Urothelium cell line (cell line): Measurements from ENCODE around the gene NOXO1.
A peak's percentile ranks its signal among the peaks of the same experiment; 100 is the strongest.
"Not testable (repeated sequence)": the region's sequence is repeated elsewhere in the genome, so short reads cannot be mapped to it uniquely, and the experiment has no call there.

Experiments
- DNase-seq: peaks from one replicate; pipeline ENCODE4 v3.0.0; 2011; ENCODE audit warnings: low spot score, mixed read lengths
- FAIRE-seq: peaks from 2 replicates; lab custom pipeline; 2011; peaks lifted over from hg19 to GRCh38; lab: Jason Lieb, UNC

NOXO1 gene

DNA sequence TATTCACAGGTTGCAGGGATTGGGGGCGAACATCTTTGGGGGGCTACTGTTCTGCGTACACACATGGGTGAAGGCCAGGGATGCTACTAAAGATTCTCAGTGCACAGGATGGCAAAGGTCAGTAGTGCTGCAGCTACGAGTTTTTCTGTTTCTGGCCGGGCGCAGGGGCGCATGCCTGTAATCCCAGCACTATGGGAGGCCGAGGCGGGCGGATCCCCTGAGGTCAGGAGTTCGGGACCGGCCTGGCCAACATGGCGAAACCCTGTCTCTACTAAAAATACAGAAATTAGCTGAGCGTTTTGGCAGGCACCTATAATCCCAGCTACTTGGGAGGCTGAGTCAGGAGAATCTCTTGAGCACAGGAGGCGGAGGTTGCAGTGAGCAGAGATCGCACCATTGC, 32.3 kb upstream of the NOXO1 start:
- DNase-seq (no peak), FAIRE-seq (no peak)

DNA sequence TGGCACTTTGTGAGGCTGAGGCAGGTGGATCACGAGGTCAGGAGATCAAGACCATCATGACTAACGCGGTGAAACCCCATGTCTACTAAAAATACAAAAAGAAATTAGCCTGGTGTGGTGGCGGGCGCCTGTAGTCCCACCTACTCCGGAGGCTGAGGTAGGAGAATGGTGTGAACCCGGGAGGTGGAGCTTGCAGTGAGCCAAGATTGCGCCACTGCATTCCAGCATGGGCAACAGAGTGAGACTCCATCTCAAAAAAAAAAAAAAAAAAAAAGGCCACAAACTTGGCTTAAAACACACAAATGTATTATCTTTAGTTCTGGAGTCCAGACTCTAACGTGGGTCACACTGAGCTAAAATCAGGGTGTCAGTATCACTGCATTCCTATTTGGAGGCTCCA, 30.5 kb upstream of the NOXO1 start:
- not testable (repeated sequence) for FAIRE-seq, DNase-seq

DNA sequence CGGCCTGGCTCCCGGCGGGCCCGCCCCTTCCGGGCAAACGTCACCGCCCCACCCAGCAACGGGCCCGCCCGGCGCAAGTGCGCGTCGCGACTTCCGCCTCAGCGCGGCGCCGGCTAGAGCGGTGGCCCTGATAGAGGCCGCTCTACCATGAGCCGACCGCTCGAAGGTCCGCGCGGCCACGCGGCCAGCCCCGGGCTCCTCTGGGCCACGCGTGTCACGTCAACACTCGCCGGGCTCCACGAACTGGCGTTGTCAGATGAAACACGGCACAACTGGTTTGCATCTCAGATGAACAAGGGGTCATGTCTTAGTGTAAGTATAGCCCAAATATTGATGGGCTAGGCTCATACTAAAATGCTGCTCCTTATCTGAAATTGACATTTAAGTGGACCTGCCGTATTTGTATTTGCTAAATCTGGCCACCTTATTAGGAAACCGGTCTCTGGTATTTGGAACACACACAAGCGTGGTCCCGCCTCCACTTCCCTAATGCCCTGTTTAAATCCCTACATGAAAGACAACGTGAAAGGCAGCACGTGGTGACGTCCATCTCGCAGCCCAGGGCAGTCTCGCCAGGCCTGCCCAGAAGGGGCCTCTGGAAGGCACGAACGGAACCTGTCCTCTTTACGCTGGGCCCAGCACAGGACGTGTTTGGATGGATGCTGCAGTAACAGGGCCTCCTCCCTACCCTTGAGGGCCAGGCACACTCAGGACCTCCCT, 28.7 kb upstream of the NOXO1 start, which contains the start of gene ZNF598:
Gene ZNF598 (minus strand): TSS at position 31 of the 720 bp plus-strand sequence.
- peak; percentile 96 for FAIRE-seq
- DNase-seq, result peak; percentile 96

DNA sequence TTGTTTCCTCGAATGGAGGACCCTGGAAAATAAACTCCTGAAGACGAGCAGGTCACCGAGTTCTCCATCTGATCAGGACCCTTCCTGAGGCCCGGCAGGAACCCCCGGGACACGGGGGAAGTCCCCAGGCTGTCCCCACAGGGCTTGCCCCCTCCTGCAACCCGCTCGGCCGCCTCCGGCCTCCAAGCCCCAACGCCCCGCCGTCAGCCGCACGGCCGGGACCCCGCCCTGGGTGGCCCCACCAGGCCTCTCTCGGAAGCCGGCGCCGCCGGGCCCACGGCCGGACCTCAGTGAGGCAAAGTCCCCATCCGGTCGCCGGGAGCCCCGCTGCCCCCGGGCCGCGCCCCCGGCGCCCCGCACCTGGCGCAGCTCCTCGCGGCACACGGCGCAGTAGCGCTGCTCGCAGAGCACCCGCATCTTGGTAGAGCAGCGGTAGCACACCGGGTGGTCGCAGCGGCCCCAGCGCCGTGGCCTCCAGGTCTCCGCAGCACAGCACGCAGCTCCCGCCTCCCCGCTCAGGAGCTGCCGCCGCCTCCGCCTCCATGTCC, 28.0 kb upstream of the NOXO1 start:
- DNase-seq (peak; percentile 40), FAIRE-seq (no peak)

DNA sequence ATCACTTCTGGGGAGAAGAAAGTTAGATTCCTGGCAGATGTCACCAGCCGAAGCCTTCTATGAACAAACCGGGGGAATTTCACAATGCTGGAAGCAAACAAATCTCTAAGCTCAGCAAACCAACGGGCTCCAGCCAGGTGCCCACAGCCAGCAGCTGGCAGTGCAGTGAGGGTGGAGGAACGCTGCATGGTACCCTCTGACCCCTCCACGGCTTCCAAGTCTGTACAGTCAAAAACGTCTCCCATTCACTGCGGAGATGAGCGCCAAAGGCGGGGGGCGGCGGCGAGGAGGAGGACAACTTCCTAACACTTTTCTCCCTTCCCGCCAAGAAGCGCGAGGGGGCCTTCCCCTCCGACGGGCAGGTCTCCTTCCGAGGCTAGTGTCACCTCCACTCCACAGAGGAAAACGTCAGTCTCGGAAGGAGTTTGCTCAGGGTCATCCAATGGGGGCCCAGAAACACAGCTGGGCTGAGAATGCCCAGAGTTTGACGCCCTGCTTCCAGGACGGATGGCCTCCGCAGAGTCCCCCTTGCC, 27.4 kb upstream of the NOXO1 start:
- DNase-seq, result no peak
- no peak for FAIRE-seq

DNA sequence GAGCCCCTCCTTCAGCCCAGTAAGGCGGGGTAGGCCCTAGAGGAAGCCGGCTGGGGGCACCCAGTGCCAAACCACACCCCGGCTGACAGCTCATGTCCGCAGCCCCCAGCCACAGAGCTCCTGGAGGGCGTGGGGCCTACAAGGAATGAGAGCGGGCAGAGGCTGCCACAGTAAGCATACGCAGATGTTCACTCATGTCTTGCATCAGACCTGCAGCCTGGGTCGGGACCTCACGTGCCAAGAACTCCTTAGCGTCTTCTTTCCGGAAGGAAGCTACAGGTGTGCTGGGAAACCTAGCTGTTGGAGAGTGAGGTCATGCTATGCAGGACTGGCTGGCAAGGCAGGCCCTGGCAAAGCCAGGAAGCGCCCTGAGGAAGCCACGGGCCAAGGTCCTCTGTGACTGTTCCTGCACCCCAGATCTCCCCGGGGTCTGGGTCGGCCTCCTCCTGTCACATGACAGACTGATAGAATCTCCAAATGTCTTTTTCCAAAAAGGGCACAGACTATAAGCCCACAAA, 26.8 kb upstream of the NOXO1 start:
- DNase-seq (no peak), FAIRE-seq (no peak)

DNA sequence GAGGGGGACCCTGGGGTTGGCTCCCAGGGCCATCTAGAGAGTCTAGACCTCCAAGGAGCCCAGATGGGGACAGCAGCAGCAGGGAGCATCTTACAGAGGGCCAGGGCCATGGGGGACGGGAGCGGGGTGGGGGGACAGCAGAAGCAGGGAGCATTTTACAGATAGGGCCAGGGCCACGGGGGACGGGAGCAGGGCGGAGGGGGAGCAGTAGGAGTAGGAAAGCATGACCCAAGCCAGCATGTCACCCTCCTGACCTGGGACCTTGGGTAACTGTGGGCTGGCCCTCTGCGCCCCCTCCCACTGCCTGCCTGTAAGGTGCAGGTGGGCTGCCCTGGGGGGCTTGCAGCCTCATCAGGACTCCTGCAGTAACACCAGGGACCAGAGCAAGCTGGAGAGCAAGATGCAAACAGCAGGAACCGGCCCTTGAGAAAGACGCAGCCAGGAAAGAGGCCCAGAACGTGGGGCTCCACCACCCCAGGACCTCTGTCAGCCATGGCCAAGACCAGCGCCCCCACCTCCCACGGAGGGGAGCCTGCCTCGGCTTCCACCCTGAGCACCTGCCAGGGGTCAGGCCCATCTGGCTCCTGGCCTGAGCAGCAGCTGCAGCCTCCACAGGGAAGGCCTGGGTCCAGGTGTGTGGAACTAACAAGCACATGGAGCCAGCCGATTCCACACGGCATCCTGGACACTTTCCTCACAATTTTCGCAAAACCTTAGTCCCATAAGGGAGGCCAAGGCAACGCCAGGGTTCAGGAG, 26.0 kb upstream of the NOXO1 start:
- FAIRE-seq, result no peak

DNA sequence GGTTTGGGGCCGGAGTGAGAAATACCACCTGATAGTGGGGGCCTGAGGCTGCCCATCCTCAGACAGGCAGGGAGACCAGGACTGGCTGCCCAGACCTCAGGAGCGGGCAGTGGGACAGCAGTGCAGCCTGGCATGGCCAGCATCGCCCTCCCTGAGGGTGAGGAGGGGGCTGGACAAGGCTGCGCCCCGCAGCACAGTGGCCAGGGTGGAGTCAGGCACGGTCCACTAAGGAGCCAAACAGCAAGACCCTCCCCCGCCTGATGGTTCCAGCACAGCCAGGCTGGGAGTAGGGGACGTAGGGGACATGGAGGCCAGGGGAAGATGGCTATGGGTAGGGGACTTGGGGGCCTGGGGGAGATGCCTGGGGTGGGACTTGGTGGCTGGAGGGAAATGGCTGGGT, 25.0 kb upstream of the NOXO1 start:
- no peak for FAIRE-seq

More for the DNA sequence above, 26.0 kb upstream of the NOXO1 start:
- no peak for DNase-seq

DNA sequence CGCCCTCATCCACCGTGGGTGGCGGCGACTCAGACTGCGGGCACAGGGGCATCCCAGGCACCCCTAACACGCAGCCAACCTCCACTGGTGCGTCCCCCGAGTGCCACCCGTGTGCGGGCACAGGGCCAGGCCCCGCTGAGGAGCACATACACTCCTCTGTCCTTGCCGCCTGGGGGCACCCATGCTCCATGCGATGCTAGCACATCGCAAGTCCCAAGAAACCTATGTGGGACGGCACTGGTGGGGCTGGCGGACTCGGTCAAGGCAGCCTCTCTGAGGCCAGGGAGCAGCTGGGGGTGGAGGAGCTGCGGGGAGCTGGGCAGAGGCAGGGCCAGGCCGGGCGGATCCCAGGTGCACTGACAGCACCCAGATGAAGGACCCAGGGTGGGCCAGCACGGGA, 24.4 kb upstream of the NOXO1 start:
- FAIRE-seq (no peak), DNase-seq (no peak)

More for the DNA sequence above, 25.0 kb upstream of the NOXO1 start:
- no peak for DNase-seq

DNA sequence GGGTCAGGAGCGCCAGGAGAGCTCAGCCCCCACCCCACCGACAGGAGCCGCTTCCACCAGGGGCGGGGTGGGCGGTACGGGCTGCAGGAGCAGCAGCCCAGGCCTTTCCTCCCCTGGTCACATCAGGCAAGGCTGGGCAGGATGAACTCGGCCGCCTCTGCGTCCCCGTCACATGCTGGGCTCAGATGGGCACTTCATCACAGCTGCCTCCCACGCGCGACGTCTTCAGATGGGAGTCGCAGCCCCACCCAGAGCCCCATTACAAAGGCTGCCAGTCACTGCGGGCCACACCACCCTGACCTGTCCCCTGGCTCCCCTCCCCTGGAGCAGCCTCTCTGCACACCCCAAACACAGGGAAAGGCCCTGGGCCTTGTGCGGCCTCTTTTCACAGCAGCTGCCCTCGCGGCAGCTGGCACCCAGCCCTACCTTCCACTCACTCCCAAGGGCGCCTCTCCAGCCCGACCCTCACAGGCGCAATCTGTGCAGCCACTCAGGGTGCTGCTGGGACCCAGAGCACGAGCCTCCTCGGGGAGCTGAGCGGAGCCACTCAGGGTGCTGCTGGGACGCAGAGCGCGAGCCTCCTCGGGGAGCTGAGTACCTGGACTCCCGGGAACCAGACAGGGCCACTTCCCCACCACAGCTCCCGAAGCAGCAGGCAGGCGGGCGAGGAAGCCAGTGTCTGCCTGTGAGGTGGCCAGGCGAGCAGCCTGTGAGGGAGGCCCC, 23.7 kb upstream of the NOXO1 start:
- no peak for FAIRE-seq
- DNase-seq, result no peak

DNA sequence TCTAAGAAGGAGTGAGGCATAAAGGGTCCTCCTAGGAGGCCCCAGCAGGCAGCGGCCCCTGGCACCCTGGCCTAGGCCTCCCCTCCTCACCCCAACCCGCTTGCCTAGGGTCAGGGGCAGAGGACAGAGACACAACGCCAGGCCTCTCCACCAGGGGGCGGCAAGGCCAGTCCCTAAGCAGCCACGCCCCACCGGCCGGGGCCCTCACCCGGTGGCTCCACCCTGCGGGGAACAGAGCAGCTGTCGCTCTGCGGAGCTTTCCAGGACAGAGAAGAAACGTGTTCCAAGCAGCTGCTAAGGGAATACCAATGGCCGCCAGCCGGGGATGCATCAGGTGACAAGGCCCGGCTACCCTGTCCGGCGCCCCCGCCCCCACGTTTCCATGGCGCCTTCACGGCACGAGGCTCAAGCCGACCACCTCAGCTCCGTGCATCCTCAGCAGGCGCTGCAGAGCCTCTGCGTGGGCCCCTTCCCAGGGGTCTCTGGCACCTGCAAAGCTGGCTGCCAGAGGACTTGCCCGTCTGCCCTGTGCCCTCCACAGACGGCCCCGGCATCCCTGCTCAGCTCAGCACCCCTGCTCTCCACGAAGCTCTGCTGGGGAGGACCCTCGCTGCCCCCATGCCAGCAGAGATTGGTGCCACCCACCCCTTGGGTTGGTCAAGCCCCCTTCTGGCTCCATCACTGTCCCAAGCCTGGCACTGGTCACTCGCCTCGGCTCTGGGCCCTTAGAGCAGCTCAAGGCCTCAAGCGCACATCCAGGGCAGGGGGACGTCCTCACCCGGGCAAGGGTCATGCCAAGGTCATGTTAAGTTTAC, 22.8 kb upstream of the NOXO1 start:
- DNase-seq (peak; percentile 95), FAIRE-seq (peak; percentile 17)

DNA sequence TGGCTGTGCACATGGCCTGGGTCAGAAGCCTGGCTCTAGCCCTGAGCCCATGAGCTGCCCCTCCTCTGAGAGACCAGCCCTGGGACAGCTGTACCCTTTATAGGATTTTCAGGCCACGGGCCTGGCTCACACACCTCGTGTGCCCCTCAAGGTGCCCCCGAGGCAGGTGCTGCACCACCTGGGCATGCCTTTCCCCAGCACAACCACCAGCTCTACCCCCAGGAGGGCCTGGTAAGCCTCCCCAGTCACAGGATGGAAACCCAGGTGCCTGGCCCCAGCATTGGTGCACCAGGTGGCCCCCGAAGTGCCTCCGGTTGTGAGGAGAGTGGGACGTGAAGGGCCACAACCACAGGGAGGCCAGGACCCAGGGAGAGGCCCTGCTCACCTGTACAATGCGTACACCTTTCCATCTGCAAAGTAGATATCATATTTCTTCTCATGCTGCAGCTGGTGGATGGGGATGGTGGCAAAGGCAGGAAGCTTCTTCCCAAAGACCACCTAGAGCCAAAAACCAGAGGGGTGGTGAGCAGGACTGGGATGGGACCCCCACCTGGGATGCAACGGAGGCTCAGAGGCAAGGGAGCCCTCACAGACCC, 22.1 kb upstream of the NOXO1 start:
- FAIRE-seq (no peak), DNase-seq (no peak)

DNA sequence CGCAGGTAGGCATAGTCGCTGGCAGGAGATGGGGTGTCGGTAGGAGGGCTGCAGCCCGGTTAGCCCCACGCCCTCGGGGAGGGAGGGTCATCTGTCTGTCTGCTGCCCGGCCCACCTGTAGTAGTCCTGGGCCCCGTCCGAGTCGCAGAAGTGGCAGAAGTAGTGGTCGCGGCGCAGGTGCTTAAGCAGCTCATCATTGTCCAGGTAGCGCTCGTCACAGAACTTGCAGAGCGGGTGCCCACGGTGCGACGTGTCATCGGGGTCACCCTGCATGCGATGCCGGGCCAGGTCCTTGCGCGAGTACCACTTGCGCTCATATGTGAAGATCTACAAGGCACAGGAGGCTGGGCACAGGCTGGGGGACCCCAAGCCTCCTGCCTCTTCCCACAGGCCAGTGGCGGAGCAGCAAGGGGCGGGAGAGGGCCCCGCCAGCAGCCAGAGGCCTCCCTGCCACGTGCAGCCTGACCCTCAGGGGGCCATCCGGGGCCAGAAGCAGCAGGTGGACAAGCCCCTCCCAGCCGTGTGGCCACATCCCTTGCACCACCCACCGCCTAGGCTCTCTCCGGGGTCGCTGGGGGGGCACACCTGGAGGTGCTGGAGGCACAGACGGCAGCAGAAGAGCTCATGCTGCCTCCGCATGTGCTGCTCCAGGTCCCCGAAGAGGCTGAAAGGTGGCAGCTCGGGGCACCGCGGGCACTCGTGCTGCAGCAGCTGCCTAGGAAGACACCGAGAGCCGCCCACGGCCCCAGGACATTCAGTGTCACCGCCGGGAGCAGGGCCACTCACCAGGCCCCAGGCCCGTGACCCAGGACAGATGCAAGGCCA, 21.3 kb upstream of the NOXO1 start:
- DNase-seq (no peak), FAIRE-seq (no peak)

DNA sequence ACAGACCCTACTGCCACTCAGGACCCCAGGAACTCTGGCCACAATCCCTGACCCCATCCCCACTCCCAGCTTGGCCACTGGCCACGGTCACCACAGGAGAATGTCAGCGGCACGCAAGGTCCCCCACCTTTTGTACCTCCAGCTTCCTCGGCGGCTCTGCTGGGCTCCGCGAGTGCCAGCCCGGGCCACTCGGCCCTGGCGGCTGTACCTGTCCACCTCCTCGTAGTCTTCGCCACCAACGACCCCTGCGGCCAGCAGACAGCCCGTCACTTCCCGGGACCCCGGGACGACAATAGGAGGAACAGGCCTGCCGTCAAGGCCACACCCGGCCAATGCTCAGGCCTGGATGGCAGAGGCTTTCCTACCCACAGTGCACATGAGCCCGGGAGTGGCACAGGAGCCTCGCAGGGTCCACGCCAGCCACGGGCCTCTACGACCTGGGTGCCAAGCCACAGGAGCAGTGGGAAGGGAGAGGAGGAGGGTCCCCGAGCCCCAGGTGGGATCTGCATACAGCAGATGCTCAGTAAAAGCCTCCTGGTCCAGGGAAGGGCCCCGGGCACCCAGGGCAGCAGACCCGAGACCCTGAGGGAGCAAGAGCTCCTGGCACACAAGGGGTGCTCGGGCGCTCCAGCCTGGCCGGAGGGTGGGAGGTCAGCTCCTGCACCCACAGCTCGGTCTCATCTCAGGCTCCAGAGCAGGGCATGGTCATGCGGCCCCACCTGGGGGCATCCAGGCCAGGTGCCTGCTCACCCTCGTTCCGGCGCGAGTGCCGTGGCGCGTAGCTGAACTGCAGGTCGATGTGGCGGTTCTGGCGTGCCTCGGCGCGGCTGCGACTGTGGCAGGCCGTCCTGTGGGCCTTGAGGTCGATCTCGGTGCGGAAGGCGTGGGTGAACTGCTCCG, 20.4 kb upstream of the NOXO1 start:
- FAIRE-seq (peak; percentile 72), DNase-seq (no peak)

DNA sequence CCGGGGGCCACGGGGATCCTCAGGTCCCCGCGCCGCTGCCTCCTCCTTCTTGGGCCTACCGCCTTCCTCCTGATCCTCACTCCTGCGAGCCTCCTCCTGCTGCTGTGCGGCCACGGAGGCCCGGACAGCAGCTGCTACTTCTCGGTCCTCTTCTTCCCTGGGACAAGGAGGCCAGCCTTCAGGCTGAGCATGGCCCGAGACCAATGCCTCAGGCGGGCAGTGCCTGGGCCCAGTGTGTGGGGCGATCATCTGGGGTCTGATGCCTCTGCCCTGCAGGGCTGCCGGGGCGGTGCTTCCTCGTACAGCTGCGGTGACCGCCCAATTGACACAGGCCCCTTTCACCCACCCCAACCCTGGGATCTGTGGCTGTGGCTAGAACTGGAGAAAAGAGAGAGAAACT, 19.8 kb upstream of the NOXO1 start:
- FAIRE-seq (no peak), DNase-seq (no peak)

DNA sequence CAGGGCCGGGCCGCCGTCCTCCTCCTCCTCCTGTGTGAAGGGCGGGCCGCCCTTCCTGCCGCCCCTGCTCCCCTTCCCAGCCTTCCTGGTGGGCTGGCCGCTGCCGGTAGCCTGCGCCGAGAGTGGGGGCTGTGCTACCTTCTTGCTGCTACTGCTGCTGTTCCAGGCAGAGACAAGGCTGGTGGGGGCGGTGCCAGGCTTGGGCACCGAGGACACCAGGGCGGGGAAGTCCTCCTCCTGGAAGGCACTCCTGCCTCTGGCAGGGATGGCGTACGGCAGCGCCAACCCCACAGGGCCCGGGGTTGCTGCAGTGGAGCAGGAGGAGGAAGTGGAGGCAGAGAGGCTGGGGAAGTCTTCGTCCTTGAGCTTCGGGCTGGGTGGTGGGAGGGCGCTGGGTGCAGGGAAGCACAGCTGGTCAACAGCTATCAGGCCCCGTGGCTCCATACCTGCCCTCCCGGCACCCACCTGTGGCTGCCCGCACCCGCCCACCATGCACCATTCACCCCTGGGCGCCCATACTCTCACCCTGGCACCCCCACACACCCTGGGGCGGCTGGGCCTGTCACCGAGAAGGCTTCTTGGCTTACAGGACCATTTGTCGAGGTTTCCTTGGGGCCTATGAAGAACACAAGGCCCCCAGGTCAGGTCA, 18.7 kb upstream of the NOXO1 start:
- FAIRE-seq (no peak), DNase-seq (no peak)
